Keratinocyte (primary cell): ENCODE measurements around the gene MTMR1. TPM values are rescaled to one million over a fixed set of nuclear protein-coding genes. Genes with fewer than 3 reads are reported as not detected.

Source experiments
- DNase-seq: peaks from one replicate; pipeline ENCODE4 v3.0.0-alpha.2; 2011; ENCODE audit warnings: low read depth, missing footprints, low spot score
- FAIRE-seq: peaks from 2 replicates; lab custom pipeline; 2011; peaks lifted over from hg19 to GRCh38; lab: Jason Lieb, UNC
- H2AFZ ChIP-seq: 2 replicates; pipeline ENCODE4 v1.6.0; 2012; ENCODE audit warnings: low read length, control low read depth, inconsistent platforms; ENCODE audit not compliant: control insufficient read depth
- H3K27ac ChIP-seq: 2 replicates; pipeline ENCODE4 v1.5.1; 2011; ENCODE audit warnings: low read length; ENCODE audit not compliant: control insufficient read depth, insufficient read depth
- H3K27me3 ChIP-seq: 3 replicates; pipeline ENCODE4 v1.6.0; 2011; ENCODE audit warnings: low read length; ENCODE audit not compliant: control insufficient read depth, insufficient read depth; ENCODE audit errors: extremely low read depth
- H3K36me3 ChIP-seq, 2 experiments: 2 replicates in 1 of 2; 3 replicates in 1 of 2; pipeline ENCODE4 v1.5.1; 2011; ENCODE audit warnings: low read length in 2 of 2, mild to moderate bottlenecking in 1 of 2; ENCODE audit not compliant: control insufficient read depth in 2 of 2, insufficient read depth in 2 of 2; ENCODE audit errors: extremely low read depth in 1 of 2
- H3K4me1 ChIP-seq: 3 replicates; pipeline ENCODE4 v1.5.1; 2011; ENCODE audit warnings: low read length; ENCODE audit not compliant: control insufficient read depth, insufficient read depth; ENCODE audit errors: extremely low read depth
- H3K4me2 ChIP-seq: 3 replicates; pipeline ENCODE4 v1.6.0; 2011; ENCODE audit warnings: low read depth, low read length; ENCODE audit not compliant: control insufficient read depth, insufficient read depth; ENCODE audit errors: extremely low read depth
- H3K4me3 ChIP-seq, 3 experiments: fragments of 200-600 bp in 1 of 3; sonication (generic) in 1 of 3; 2 replicates in 2 of 3; 3 replicates in 1 of 3; pipeline ENCODE4 v1.5.1; 2011 to 2016; ENCODE audit warnings: low read length in 3 of 3, mild to moderate bottlenecking in 3 of 3, control low read depth in 2 of 3, inconsistent platforms in 1 of 3, low read depth in 1 of 3, mixed read lengths in 1 of 3, mixed run types in 1 of 3, moderate library complexity in 1 of 3; ENCODE audit not compliant: control insufficient read depth in 2 of 3, insufficient read depth in 2 of 3; ENCODE audit errors: extremely low read depth in 1 of 3
- H3K79me2 ChIP-seq: 2 replicates; pipeline ENCODE4 v1.6.0; 2012; ENCODE audit warnings: low read length; ENCODE audit not compliant: control insufficient read depth, insufficient read depth
- H3K9ac ChIP-seq: 3 replicates; pipeline ENCODE4 v1.6.0; 2011; ENCODE audit warnings: low read length; ENCODE audit not compliant: control insufficient read depth, insufficient read depth; ENCODE audit errors: extremely low read depth
- H3K9me1 ChIP-seq: 3 replicates; pipeline ENCODE4 v1.6.0; 2011; ENCODE audit warnings: low read length; ENCODE audit not compliant: control insufficient read depth, insufficient read depth; ENCODE audit errors: extremely low read depth
- H3K9me3 ChIP-seq: 2 replicates; pipeline ENCODE4 v1.5.1; 2012; ENCODE audit warnings: low read depth, low read length; ENCODE audit not compliant: control insufficient read depth
- H4K20me1 ChIP-seq: 3 replicates; pipeline ENCODE4 v1.6.0; 2011; ENCODE audit warnings: low read length; ENCODE audit not compliant: control insufficient read depth, insufficient read depth; ENCODE audit errors: extremely low read depth
- EZH2 ChIP-seq: IDR thresholded peaks from one replicate; pipeline ENCODE4 v1.6.1; 2012; ENCODE audit warnings: inconsistent platforms, mild to moderate bottlenecking, low read length, moderate library complexity
- dilution Hi-C: fragments of 300-500 bp; cut with MboI; formaldehyde crosslinking; loops from one replicate; pipeline ENCODE4 v1.7.0; 2020; ENCODE audit warnings: low sequenced_read_pairs; ENCODE audit not compliant: extremely low pct_ligation_motif_present
- polyA plus RNA-seq, 5 experiments: library from polyadenylated mRNA; depleted of rRNA in 3 of 5; stranded (reverse) in 3 of 5; stranded (forward) in 1 of 5; unstranded in 1 of 5; fragments of >200 nt; gene quantifications; 1 replicate in 1 of 5; 2 replicates in 3 of 5; 3 replicates in 1 of 5; pipeline versions ENCODE4 v1.2.1 to v1.2.3, GENCODE V29; 2011 to 2012; ENCODE audit warnings: missing spikeins in 2 of 5, low read depth in 1 of 5, low replicate concordance in 1 of 5
- TF ChIP-seq, protein P1 (sequence below), 3 experiments: IDR thresholded peaks in 1 of 3; conservative IDR thresholded peaks in 1 of 3; optimal IDR thresholded peaks in 1 of 3; 2 replicates in 2 of 3; 3 replicates in 1 of 3; pipeline versions ENCODE3 to v1.5.1; 2011; ENCODE audit warnings: low read length in 3 of 3, mild to moderate bottlenecking in 3 of 3, moderate library complexity in 2 of 3, control low read depth in 1 of 3, inconsistent platforms in 1 of 3; ENCODE audit not compliant: insufficient read depth in 2 of 3; ENCODE audit errors: extremely low read depth in 1 of 3

The MTMR1 gene
- polyA plus RNA-seq, 1 donor (not counting 4 experiments of a cell fraction or from before 2014, with no cell fraction given): 45.6 TPM

DNA sequence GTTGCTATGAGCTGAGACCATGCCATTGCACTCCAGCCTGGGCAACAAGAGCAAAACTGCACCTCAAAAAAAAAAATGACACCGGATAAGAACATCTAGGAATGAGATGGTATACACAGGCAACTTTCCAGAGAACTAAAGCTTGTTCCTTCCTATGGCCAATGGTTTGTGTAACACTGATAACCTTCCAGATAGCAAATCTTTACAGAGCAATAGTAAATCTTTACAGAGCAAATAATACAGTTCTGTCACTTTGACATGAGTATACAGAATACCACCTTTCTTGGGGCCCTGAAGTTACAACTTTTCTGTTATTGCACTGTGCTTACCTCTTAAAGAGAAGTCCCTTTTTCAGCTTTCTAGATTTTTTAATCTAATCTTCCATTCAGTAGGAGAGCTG is 113.6 kb downstream of the MTMR1 start:
- no peak overlapping the region for H3K27ac ChIP-seq
- no peaks in the 10 kb centered on the region for H4K20me1 ChIP-seq
- H3K36me3 ChIP-seq: no peaks in the 10 kb centered on the region
- no peak overlapping the region for H3K4me2 ChIP-seq
- H3K79me2 ChIP-seq: no peaks in the 10 kb centered on the region
- no peak overlapping the region for H3K4me3 ChIP-seq
- H3K4me1 ChIP-seq: no peaks in the 10 kb centered on the region
- FAIRE-seq (no peak), DNase-seq (no peak)
- H3K9ac ChIP-seq: no peak overlapping the region
- dilution Hi-C loops: no loop called here
- no peaks in the 10 kb centered on the region for H3K27me3 ChIP-seq
- H3K9me1 ChIP-seq: no peaks in the 10 kb centered on the region
- TF ChIP-seq, protein P1, sequence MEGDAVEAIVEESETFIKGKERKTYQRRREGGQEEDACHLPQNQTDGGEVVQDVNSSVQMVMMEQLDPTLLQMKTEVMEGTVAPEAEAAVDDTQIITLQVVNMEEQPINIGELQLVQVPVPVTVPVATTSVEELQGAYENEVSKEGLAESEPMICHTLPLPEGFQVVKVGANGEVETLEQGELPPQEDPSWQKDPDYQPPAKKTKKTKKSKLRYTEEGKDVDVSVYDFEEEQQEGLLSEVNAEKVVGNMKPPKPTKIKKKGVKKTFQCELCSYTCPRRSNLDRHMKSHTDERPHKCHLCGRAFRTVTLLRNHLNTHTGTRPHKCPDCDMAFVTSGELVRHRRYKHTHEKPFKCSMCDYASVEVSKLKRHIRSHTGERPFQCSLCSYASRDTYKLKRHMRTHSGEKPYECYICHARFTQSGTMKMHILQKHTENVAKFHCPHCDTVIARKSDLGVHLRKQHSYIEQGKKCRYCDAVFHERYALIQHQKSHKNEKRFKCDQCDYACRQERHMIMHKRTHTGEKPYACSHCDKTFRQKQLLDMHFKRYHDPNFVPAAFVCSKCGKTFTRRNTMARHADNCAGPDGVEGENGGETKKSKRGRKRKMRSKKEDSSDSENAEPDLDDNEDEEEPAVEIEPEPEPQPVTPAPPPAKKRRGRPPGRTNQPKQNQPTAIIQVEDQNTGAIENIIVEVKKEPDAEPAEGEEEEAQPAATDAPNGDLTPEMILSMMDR (optimal IDR thresholded peaks at IDR 0.05 in 1 of 3, IDR thresholded peaks at IDR 0.05 in 1 of 3, conservative IDR thresholded peaks at IDR 0.05 in 1 of 3; ENCODE audit: extremely low read depth in 1 of 3, insufficient read depth in 2 of 3, low read length in 3 of 3): no peak
- TF ChIP-seq EZH2: no peak
- no peaks in the 10 kb centered on the region for H3K9me3 ChIP-seq
- H2AFZ ChIP-seq: no peak overlapping the region

DNA sequence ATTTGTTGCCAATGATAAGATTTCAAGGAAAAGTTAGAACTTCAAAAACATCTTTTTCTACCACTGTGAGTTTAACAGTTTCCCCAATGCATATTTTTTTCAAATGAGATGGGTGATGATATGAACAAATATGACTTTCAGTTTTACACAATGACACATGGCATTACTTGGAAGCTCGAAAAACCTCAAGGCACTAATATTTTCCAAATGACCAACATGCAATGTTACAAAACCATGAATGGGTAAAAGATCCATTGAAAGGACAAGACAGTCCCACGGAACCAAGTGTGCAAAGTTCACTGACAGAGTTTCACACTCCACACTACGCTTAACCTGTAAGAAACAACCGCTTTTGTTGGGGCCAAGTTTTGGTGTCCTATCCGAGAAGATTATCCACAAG is 120.7 kb downstream of the MTMR1 start:
- no peaks in the 10 kb centered on the region for H3K9me3 ChIP-seq
- H3K9me1 ChIP-seq: no peaks in the 10 kb centered on the region
- dilution Hi-C loops: no loop called here
- no peaks in the 10 kb centered on the region for H3K36me3 ChIP-seq
- H3K4me1 ChIP-seq: no peaks in the 10 kb centered on the region
- FAIRE-seq (peak; percentile 61), DNase-seq (no peak)
- no peak overlapping the region for H3K9ac ChIP-seq
- no peak overlapping the region for H2AFZ ChIP-seq
- no peak overlapping the region for H3K4me2 ChIP-seq
- no peak overlapping the region for H3K4me3 ChIP-seq
- no peaks in the 10 kb centered on the region for H3K79me2 ChIP-seq
- H3K27me3 ChIP-seq: no peaks in the 10 kb centered on the region
- no peak overlapping the region for H3K27ac ChIP-seq
- H4K20me1 ChIP-seq: no peaks in the 10 kb centered on the region
- TF ChIP-seq, protein P1 (optimal IDR thresholded peaks at IDR 0.05 in 1 of 3, IDR thresholded peaks at IDR 0.05 in 1 of 3, conservative IDR thresholded peaks at IDR 0.05 in 1 of 3; ENCODE audit: extremely low read depth in 1 of 3, insufficient read depth in 2 of 3, low read length in 3 of 3): no peak

Other genes with a start within 250 kb of the MTMR1 start
- 7.3 to 13.9 TPM (median 9.6 TPM) in 3 replicates for gene MTM1, start 124.8 kb upstream of the MTMR1 start, polyA plus RNA-seq
- 14.4 to 23.2 TPM (median 14.5 TPM) in 3 replicates for gene CD99L2, start 205.3 kb downstream of the MTMR1 start, polyA plus RNA-seq